Left lobe of liver (tissue), 2 donors: Measurements from ENCODE around the gene LGI2. TPM values are rescaled to one million over a fixed set of nuclear protein-coding genes. Genes with fewer than 3 reads are reported as not detected.
"Not testable (repeated sequence)": the region's sequence is repeated elsewhere in the genome, so short reads cannot be mapped to it uniquely, and the experiment has no call there.

Source experiments
- ATAC-seq: fragments of 200-7000 bp; cut with Tn5 transposase; one replicate; pipeline ENCODE4 v1.9.1; 2020; ENCODE audit warnings: mild to moderate bottlenecking, moderate library complexity
- DNase-seq: peaks from one replicate; pipeline ENCODE4 v3.0.0-alpha.2; 2020; ENCODE audit warnings: low spot score
- total RNA-seq: library from RNA; stranded (reverse); gene quantifications from one replicate; pipeline ENCODE4 v1.2.1, GENCODE V29; 2021
- donor health status: DM: no; HTN: no; CAD: no; lungs with moderate emphysema.
- donor health status: DM: no; HTN: yes; CAD: no.

LGI2 gene, protein sequence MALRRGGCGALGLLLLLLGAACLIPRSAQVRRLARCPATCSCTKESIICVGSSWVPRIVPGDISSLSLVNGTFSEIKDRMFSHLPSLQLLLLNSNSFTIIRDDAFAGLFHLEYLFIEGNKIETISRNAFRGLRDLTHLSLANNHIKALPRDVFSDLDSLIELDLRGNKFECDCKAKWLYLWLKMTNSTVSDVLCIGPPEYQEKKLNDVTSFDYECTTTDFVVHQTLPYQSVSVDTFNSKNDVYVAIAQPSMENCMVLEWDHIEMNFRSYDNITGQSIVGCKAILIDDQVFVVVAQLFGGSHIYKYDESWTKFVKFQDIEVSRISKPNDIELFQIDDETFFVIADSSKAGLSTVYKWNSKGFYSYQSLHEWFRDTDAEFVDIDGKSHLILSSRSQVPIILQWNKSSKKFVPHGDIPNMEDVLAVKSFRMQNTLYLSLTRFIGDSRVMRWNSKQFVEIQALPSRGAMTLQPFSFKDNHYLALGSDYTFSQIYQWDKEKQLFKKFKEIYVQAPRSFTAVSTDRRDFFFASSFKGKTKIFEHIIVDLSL
- total RNA-seq: 0.13 TPM

DNA sequence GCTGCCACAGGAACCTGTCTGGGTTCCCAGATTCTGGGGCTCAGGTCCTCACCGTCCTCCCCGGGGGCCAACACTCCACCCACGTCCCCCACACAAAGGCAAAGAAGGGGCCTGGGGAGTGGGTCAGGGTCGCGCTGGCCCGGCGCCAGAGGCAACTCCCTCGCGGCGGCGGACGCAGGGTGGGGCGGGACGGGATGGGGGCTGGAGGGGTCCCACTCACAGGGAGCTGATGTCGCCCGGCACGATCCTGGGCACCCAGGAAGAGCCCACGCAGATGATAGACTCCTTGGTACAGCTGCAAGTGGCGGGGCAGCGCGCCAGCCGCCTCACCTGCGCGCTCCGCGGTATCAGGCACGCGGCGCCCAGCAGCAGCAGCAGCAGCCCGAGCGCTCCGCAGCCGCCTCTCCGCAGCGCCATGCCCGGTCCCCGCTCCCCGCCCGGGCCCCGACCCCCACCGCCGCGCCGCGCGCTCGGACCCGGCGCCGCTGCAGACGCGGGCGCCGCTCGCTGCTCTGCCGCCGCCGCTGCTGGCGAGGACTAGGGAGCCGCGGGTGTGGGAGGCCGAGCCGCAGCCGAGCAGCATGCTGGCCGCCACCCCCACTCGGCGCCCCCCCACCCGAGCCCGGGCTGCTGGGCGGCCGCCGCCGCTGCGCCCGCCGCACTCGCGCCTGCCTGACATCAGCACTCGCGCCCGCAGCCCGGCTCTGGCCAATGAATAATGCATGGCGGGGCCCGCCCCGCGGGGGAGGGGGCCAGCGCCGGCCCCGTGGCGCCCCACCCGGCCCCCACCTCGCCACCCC, at the start of gene LGI2:
Gene LGI2 (minus strand): TSS at position 670 of the 800 bp plus-strand sequence. CDS start 253 bp downstream, at position 417.
- DNase-seq (no peak), ATAC-seq (peak; percentile 69)

GRCh38 chr4:25078523-25078922, 47.8 kb upstream of the LGI2 start:
- DNase-seq (no peak), ATAC-seq (no peak)

GRCh38 chr4:25076625-25077398, 46.1 kb upstream of the LGI2 start:
- ATAC-seq: no peak
- no peak for DNase-seq

DNA sequence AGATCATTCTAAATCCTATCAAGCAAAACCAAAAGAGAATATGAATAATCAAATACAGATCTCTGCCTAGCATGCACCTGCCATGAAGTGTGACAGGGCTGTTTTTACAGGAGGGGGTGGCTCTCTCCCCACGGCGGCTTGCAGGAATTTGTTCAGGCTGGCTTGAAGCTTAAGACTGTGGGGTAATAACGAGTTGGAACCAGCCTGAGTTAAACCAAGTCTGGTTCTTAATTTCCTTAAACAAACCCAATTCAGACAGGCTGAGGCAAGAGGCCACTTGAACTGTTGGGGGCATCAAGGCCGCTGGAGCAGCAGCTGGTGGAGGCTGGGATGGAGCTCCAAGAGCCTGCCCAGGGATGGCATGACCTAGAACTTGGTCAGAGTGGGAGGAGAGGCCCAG, 45.1 kb upstream of the LGI2 start:
- ATAC-seq: no peak
- DNase-seq: no peak

GRCh38 chr4:25075129-25075528, 44.4 kb upstream of the LGI2 start:
- ATAC-seq: no peak
- no peak for DNase-seq

DNA sequence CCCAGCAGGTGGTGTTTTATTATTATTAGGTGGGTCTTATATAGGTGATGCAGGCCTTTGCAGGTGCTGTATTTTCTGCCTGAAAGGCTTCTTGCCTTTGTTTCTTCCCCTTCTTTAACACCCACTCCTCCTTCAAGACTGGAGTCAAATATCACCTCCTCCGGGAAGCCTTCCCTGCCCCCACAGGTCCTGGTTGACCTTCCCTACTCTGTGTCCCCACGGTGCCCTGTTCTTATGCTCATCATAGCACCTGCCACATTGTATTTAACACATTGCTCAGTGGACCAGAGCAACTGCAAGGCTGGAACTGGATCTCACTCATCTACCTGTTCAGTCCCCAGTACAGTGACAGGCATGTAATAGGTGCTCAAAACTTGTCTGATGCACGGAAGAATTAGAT, 39.8 kb upstream of the LGI2 start:
- DNase-seq (no peak), ATAC-seq (no peak)

DNA sequence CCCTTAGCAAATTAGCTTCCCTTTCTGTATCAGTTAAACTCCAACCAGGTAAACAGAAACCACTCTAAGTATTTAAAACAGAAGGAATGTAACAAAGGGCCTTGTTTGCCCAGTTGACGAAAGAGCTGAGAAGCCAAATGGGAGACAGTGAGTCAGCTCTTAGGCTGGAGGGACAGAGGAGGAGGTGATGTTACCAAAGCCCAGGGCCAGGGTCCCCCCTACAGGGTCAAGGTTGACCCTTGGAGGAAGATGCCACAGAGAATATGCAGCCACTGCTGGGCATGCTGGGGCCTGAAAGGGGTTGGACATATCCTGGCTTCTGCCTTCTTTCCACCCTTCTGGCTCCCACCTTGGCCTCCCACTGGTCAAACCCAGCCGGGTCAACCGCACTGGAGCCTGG, 38.3 kb upstream of the LGI2 start:
- ATAC-seq (no peak), DNase-seq (no peak)

GRCh38 chr4:25068386-25068785, 37.6 kb upstream of the LGI2 start:
- no peak for ATAC-seq
- DNase-seq: no peak

DNA sequence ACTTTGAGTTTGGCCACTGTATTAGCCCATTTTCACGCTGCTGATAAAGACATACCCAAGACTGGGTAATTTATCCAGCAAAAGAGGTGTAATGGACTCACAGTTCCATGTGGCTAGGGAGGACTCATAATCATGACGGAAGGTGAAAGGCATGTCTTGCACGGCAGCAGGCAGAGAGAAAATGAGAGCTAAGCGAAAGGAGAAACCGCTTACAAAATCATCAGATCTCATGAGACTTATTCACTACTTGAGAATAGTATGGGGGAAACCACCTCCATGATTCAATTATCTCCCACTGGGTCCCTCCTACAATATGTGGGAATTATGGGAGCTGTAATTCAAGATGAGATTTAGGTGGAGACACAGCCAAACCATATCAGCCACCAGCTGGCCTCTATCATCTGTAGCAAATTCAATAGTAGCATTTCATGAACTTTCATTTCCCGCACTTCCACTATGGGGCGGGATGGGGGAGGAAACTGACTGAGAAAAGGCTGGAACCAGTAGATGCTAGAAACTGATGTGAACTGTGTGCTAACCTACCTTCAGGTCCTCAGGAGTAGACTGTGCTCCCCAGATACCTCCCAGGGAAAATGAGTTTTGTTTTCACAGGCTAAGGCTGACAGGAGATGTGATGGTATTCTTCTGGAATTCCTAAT, 35.3 kb upstream of the LGI2 start:
- ATAC-seq (no peak), DNase-seq (no peak)

- ATAC-seq (no peak), DNase-seq (no peak)
These were observed 34.7 kb upstream of the LGI2 start for GRCh38 chr4:25065431-25065858.

DNA sequence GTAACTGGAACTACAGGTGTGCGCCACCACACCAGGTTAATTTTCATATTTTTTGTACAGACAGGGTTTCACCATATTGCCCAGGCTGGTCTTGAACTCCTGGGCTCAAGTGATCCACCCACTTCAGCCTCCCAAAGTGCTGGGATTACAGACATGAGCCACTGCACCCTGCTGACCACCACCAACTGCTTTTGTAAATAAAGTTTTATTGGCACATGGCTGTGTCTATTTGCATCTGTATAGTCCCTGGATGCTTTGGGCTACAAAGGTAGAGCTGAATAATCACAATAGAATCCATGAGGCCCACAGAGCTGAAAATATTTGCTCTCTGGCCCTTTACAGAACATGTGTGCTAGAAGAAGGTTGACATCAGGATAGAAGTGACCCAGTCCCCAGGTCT, 33.7 kb upstream of the LGI2 start:
- not testable (repeated sequence) for ATAC-seq

DNA sequence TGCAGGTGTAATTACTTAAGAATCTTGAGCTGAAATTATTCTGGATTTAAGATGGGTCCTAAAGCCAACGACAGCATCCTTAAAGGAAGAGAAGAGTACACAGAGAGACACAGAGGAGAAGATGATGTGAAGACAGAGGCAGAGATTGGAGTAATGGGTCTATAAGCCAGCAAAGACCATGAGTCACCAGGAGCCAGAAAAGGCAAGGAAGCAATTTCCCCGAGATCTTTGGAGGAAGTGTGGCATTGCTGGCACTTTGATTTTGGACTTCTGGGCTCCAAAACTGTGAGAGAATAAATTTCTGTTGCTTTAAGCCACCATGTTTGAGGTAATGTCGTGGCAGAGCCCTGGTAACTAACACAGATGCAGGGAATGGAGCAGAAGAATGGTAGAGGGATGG, 32.4 kb upstream of the LGI2 start:
- DNase-seq (no peak), ATAC-seq (no peak)

More for the DNA sequence above, 33.7 kb upstream of the LGI2 start:
- not testable (repeated sequence) for DNase-seq

GRCh38 chr4:25062098-25062497, 31.4 kb upstream of the LGI2 start:
- ATAC-seq: no peak

GRCh38 chr4:25061602-25062001, 30.9 kb upstream of the LGI2 start:
- DNase-seq (no peak), ATAC-seq (no peak)

More at GRCh38 chr4:25062098-25062497, 31.4 kb upstream of the LGI2 start:
- DNase-seq: no peak

DNA sequence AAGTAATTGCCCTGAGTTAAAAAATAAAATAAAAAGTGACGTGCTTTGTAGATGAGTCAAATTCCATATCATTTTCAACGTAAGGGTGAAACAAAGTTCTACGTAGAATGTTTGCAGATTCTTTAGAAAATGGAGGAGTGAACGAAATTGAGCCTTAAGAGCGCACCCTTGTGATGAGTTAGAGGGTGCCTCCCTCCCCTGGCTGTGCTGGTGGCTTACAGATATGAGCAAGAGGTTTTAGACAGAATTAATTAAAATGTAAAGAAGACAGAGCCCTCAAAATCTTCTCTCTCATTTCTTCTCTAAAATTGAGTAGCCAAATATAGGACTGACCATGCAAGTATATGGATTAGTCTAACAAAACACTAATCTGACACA, 30.2 kb upstream of the LGI2 start:
- ATAC-seq (no peak), DNase-seq (no peak)

- no peak for DNase-seq
- ATAC-seq: no peak
These were observed 29.7 kb upstream of the LGI2 start for GRCh38 chr4:25060241-25060962.

GRCh38 chr4:25059791-25060190, 29.0 kb upstream of the LGI2 start:
- ATAC-seq (no peak), DNase-seq (no peak)

DNA sequence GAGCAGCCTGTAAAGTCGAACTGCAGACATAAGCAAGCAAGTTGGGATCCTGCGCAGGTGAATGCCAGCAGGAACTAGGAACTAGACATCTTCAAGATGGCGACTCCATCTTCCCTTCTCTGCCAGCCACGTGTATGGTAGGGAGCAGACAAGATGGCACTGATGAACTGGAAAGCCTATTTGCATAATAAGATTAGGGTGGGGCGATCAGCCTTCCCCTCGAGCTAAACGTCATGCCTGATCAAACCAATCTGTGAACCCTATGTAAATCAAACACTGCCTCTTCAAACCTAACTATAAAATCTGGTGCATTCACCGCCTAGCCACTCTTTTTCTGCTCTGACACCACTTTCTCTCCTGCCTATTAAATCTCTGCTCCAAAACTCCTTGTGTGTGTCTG, 28.1 kb upstream of the LGI2 start:
- DNase-seq (no peak), ATAC-seq (no peak)

DNA sequence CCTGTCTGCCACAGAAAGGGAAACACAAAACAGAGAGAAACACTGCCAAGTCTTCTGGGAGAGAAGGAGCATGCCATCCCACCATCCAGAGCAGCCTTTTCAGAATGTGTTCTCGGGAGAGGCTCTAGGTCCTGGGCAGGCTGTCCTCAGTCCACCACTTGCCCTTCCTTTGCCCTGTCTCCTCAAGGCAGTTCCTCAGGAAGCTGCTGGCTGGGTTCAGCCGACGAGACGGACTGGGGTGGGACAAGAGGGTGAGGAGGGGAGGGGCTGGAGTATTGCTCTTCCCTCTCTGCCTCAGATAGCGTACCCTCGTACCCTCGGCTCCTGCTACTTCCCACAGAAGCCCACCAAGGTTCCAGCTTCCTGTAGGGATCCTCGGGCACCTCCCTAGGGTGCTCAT, 26.6 kb upstream of the LGI2 start:
- DNase-seq: no peak
- peak; percentile 53 for ATAC-seq

DNA sequence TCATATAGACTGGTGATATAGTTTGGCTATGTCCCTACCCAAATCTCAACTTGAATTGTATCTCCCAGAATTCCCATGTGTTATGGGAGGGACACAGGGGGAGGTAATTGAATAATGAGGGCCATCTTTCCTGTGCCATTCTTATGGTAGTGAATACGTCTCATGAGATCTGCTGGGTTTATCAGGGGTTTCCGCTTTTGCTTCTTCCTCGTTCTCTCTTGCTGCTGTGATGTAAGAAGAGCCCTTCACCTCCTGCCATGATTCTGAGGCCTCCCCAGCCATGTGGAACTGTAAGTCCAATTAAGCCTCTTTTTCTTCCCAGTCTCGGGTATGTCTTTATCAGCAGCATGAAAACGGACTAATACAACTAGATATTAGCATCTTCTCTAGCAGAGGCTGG, 21.3 kb upstream of the LGI2 start:
- ATAC-seq, DNase-seq: not testable (repeated sequence)
